ENCODE results near the gene TALDO1.

TALDO1 gene

DNA sequence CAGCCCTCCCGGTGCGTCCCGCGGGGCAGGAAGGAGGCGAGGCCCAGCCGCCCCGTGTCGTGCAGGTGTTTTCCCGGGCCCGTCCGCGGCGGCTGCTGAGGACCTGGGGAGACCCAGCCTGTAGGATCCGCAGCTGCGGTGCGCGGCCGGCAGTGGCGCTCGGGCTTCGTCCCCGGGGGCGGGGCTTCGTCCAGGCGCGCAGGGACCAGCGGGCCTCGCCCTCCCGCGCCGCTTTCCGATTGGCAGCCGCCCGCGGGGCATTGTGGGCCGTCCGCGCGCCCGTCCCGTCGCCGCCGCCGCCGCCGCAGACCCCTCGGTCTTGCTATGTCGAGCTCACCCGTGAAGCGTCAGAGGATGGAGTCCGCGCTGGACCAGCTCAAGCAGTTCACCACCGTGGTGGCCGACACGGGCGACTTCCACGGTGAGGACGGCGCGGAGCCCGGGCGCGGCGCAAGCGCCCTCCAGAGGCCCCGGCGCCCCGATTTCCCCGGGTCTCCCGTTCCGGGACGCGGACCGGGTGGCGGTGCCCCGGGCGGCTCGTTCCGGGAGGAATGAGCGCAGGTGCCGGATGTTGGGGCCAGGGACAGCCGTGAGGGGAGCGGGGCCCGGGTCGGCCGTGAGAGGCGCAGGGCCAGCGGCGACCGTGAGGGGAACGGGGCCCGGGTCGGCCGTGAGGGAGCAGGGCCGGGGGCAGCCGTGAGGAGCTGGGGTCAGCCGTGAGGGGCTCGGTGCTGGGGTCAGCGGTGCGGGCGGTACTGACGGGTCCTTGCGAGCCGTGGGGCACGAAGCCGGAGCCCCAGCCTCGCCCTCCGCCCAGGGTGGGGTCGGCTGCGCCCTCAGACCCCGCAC lies at the start of gene TALDO1:
TSS of gene TALDO1 (plus strand) at position 307 of the 849 bp plus-strand sequence. CDS start at position 325, 18 bp downstream.
- peak; percentile 77 for DNase-seq

DNA sequence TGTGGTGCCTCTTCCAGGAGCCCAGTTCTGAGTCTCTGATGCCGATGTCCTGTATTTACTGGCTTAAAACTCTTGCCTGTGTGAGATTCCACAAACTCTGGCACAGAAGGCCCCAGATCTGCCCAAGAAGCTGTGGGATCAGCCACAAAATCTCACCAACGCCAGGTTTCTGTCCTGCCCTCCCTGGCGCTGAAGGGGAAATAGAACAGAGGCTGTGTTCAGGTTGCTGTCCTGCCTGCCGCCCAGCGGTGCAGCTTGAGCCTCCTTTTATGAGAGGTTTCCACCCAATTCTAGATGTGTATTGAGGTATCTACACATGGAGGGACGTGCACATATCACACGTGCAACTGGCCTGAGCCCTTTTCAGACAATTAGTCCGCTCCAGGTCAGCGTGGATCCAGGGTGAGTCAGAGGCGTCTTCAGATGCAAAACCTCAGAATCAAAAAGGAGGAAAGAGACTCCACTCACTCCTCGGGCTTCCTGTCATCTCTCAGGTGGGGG lies 49.4 kb upstream of the TALDO1 start:
- no peak for DNase-seq

GRCh38 chr11:698493-699115 lies 48.7 kb upstream of the TALDO1 start:
- DNase-seq: no peak

DNA sequence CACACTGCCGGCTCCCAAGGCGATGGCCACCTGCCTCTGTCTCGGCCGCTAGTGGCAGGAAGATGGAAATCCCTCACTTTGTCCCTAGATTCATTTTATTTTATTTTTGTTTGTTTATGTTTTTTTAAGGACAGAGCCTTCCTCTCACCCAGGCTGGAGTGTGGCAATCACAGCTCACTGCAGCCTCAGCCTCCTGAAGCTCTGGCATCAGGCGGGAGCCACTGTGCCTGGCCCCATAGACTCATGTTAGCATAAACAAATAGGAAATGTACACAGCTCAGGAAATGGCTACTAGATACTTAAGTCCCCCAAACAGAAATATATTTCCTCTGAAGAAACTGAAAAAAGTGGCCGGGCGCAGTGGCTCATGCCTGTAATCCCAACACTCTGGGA lies 48.2 kb upstream of the TALDO1 start:
- no peak for DNase-seq

DNA sequence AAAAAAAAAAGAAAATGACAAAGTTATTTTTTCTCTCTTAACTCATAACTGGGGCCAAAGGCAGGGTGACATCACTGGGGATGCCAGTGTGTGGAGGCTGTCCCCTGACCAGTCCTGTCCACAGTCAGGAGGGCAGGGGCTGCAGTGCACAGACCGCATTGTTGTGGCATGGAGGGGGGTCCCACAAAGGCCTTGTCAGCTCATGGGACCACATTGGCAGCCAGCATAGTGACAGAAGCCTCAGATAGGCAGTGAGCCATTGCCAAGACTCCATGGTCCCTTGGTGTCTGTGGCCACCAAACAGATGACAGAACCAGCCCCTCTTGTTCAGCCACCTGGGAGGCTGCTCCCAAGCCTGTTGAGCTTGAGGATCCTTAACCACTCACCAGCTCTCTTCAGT lies 47.5 kb upstream of the TALDO1 start:
- no peak for DNase-seq

DNA sequence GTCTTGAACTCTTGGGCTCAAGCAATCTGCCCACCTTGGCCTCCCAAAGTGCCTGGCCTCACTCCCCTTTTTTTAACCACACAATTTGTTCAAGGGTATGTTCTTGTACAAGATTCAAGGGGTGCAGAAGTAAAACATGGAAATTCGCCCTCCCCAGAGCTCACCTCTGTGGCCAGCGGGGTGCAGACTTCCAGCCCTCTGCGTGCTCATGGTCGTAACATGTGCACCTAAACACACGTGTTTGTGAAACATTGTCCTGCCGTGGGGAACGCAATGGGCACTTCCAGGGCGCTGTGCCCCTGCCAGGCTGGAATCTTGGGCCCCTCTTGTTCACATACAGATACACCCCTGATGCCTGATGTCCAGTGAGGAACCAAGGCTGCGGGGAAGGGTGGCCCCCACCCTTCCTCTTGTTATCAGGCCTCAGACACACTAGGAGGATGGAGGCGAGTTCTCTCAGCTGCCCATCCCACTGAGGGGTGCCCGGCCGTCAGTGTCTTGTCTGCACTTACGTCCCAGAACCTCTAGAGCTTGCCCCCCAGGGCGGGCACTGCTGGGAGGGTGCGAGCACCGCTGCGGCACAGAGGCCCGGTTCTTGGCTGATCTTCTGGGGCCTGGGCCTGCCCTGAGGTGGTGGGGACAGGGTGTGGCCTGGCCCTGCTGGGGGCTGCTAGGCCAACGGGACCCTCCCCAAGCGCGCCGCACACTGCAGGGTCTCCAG lies 45.4 kb upstream of the TALDO1 start:
- DNase-seq: no peak

- no peak for DNase-seq
Measured at GRCh38 chr11:702462-703461, 44.5 kb upstream of the TALDO1 start.

DNA sequence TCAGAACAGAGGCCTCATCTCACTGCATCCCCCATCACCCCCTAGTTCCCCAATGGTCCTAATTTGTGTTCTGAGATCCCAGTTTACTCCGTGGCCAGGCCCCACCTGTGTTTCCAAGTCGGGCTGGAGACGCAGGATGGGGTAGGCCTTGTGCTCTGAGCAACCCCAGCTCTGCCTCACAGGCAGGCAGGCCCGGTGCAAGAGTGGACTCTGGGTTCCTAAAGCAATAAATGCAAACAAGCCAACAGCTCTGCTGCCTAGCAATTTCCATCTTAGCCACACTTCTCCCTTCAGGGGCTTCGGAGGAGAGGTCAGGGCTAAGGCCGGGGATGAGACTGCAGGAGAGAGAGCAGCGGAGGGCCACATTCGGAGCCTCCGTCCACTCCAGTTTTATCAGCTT lies 43.8 kb upstream of the TALDO1 start:
- no peak for DNase-seq

DNA sequence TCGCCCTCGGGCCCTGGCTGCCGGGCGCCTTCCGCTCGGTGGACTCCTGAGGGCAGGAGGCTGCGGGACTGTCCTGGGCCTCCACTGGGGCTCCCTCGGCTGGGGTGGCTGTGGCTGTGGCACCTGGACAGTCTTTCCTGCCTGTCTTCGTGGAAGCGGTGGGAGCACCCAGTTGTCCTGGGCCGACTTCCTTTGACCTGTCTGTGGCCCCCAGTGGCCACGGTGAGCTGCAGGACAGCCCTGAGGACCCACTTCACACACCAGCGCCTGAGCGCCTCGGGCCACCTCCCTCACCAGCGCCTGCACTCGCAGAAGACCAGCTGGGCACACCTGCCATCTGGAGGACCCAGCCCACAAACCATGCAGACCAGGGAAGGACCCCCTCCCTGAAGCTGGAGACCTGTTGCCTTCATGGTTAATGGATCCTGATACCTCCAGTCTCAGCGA lies 43.0 kb upstream of the TALDO1 start:
- DNase-seq: no peak

DNA sequence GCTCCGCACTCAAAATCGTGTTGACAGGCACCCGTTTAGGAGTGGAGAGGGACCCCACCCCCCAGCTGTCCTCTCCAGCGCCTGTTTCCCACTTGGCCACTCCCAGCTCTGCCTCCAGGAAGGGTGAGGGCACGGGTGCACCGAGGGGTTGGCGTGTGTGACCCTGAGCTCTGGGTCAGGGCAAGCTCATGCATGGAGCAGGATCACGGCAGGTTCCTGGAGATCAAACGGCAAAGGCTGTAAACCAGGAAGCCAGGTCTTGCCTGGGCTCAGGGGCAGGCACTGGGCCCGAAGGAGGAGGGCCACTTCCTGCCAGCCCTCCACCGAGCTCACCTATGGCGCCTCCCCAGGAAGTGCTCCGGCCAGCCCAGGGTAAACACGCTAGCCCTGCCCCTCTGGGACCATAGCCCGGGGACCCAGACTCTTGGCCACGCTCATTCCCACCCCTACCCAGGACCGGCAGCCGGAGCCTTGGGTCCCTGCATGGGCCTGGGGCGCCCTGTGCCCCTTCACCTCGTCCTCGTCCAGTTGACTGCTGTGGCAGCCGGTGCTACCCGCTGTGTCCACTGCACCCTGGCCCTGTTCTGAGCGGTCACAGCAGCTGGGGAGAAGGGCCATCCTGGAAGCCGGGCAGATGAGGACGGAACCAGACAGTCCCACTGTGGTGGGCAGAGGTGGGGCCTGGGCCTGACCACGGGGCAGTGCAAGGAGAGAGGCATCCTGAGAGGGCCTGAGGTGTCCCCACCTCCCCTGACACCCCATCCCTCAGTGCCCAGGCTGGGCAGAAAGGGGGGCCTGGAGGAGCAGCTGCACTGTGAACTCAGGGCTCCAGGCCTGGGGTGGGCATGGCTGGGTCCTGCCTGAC lies 42.3 kb upstream of the TALDO1 start:
- DNase-seq: no peak

DNA sequence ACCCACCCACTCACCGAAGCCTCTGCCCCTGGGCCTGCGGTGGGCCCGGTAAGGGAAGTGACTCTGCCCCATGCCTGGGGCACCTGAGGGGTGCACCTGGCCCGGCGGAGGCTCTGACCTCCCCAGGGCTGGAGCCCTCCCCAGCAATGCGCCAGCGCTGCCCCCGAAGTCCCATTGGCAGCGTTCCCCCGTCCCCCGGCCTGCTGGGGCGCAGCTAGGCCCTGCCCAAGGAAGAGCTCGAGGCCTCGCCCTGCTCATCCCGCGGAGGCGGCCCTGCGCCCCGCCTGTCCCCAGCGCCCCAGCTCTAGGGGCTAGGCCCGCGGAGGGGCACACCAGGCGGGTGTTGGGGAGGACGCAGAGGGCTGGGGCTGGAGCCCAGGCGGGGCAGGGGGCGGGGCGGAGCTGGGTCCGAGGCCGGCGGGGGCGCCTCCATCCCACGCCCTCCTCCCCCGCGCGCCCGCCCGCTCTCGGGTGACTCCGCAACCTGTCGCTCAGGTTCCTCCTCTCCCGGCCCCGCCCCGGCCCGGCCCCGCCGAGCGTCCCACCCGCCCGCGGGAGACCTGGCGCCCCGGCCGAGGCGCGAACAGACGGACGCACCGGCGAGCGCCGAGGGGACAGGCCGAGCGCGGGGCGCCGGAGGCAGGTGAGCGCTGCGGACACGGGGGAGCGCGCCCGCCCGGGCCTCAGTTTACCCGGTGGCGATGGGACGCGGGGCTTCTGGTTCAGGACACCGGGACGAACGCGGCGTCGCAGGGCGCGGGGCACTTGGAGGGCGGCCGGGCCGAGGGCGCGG lies 41.4 kb upstream of the TALDO1 start, which contains the start of gene EPS8L2:
TSS of gene EPS8L2 (plus strand) at position 586 of the 793 bp plus-strand sequence. CDS start 3,177 bp downstream, outside the sequence.
- no peak for DNase-seq

- no peak for DNase-seq
Measured at GRCh38 chr11:706439-706956, 40.8 kb upstream of the TALDO1 start.

DNA sequence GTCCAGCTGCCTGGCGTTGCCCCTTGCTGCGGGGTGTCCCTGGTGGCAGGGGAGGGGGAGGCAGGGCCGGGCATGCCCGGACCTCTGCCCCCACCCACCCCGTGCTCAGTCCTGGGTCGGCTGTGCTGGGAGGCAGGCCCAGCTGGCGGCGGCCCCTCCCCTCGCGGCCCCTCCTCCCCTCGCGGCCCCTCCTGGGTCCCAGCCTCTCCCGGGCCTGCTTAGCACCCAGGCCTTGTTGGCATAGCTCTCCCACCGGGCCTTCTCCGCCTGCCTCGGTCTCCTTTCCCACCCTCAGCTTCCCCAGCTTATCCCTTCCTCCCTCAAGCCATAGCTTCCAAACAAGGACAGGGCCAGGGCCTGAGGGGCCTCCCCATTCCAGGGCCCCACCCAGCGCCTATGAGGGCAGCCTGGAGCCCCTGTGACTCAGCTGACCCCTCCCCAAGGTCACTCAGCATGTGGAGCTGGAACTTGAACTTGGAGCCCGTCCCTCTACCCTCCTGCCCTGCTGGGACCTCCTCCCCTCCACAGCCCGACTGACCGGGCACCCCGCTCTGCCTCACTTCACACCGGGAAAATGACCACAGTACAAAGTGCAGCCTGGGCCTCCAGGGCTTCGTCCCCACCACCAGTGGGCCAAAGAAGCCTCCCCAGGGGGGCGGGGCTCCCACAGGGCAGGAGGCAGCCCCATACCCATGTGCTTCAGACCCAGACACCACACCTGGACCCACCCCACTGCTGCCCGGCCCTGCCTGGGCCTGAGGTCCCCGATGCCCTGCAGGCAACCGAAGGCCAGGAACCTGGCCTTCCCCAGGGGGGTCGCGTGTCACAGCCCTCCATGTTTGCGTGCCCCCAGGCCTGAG lies 40.1 kb upstream of the TALDO1 start:
- DNase-seq: no peak

- DNase-seq: no peak
Measured at GRCh38 chr11:707817-708420, 39.3 kb upstream of the TALDO1 start.

GRCh38 chr11:708511-708910 lies 38.8 kb upstream of the TALDO1 start:
- no peak for DNase-seq

DNA sequence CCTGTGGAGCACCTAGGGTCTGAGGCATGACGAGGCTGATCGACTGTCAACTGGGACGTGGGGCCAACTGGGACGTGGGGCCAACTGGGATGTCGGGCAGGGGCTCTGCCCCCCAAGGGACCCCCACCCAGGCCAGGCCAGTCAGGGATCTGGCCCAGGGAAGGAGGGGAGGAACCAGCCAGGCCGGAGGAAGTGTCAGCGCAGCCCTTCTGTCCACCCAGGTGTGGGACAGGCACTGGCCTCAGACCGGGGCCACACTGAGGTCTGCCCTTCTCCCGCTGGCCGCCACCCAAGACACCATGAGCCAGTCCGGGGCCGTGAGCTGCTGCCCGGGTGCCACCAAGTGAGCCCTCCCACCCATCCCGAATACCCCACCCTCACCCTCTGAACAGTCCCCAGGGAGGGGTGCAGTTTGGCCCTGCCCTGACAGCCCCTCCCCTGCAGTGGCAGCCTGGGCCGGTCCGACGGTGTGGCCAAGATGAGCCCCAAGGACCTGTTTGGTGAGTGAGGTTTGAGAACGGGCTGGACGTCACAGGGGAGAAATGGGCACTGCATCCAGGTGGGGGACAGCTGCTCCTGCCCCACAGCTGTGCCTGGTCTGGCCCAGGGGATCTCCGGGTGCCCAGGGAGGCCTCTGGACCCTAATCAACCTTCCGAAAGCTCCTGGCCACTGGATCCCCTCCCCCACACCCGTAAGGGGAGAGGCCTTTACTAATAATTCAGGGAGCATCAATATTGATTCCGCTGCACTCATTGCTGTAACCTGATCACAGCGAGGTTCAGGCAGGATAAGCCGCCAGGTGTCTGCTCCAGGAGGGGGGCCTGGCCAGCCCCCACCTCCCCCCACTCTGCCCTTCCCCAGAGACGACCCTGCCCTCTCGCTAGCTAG lies 37.9 kb upstream of the TALDO1 start:
- no peak for DNase-seq

- no peak for DNase-seq
Measured at GRCh38 chr11:714436-714835, 32.8 kb upstream of the TALDO1 start.
